GM18499 (cell line): ENCODE measurements around the gene OR10AD1.
A peak's percentile ranks its signal among the peaks of the same experiment; 100 is the strongest.
"Not testable (repeated sequence)": the region's sequence is repeated elsewhere in the genome, so short reads cannot be mapped to it uniquely, and the experiment has no call there.

Experiments used
- ATAC-seq: cut with Tn5 transposase; IDR thresholded peaks from one replicate; pipeline ENCODE4 v1.9.1; 2021; ENCODE audit warnings: moderate number of reproducible peaks; ENCODE audit not compliant: insufficient read depth, unreplicated experiment

The OR10AD1 gene, protein sequence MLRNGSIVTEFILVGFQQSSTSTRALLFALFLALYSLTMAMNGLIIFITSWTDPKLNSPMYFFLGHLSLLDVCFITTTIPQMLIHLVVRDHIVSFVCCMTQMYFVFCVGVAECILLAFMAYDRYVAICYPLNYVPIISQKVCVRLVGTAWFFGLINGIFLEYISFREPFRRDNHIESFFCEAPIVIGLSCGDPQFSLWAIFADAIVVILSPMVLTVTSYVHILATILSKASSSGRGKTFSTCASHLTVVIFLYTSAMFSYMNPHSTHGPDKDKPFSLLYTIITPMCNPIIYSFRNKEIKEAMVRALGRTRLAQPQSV

DNA sequence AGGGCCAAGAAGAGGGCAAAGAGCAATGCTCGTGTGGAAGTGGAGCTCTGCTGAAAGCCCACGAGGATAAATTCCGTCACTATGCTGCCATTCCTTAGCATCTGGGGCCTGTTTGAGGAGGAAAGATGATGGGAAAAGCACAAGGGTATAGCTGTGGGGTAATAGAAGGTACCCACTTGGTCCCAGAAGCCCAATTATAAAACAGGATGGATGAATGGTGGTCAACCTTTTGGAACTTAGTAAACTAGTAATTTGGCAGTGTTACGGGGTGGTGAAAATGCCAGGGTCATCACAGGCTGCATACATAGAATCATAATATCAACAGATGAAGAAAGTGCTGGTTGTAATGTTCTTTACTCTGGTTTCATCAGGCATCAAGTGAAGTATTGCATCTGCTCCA, at the start of gene OR10AD1:
TSS of gene OR10AD1 (minus strand) at position 101 of the 400 bp plus-strand sequence. CDS start at position 101, 0 bp downstream.
- ATAC-seq: no peak

DNA sequence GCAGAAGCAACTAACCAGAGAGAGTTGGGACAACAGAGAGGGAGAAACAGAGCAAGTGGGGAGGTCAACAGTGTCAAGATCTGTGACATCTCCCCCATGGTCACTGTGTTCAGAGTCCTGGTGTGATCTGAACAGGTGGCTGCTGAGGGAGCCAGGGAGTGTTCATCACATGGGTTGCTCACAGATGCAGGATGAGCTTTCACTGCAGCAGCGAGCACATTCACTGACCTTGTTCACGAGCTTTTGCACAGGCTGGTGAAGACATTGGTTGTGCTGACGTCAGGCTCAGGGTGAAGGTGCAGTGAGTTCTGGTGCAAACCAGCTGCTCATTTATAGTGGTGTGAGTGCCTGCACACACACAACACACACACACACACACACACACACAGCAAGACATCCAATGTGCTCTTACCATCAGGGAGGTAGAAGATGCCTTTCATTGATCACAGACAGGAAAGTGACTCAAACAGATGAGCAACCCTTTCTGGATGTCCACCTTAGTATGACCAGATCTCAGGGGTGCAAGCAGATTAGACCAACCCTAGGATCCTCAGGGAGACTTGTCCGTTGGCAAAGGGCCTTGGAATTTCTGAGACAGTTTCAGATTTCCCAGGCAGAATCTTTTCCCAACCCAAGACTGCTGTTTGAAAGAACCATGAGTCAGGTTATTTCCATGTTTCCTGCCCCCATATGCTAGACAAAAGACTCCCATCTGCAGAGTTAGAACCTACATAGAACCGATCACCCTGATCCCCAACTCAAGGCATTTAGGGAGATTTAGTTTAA, 44.3 kb upstream of the OR10AD1 start:
- no peak for ATAC-seq

DNA sequence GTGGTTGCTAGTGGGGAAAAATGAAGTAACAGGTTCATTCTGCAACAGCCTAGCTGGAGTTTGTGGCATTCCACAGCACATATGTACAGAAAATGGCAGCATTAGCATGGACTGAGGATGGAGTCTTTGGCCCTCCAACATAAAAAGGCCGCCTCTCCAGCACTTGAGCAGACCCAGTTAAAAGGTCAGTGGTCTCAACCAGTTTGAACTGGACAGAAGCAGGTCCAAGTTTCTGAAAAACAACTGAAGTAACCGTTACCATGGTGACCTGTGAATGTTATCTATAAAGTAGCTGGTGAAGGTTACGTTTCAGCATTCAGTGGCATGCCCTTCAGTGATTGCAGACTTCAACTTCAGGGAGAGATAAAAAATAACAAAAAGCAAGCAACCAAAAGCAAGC, 34.1 kb upstream of the OR10AD1 start:
- no peak for ATAC-seq

DNA sequence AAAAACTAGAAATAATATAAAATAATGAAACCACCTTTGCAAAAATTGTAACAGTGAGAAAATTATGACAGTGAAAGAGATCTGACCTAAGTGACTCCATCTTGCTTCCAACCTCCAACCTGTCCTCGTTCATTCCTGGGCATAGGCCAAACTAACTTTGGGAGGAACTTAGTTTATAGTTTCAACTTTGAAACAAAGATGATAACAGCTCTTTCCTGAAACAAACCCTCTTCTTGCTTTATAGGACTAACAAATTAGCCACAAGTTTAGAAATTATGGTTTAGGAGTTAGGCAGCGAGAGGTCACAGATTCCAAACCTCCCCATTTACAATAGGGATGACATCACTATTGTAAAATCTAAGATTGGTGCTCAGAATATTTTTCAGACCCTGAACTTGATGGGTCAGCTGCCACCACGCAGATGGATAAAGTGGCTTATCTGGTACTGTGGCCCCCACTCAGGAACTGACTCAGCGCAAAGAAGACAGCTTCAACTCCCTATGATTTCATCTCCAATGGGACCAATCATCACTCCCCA, 32.8 kb upstream of the OR10AD1 start:
- ATAC-seq: no peak

DNA sequence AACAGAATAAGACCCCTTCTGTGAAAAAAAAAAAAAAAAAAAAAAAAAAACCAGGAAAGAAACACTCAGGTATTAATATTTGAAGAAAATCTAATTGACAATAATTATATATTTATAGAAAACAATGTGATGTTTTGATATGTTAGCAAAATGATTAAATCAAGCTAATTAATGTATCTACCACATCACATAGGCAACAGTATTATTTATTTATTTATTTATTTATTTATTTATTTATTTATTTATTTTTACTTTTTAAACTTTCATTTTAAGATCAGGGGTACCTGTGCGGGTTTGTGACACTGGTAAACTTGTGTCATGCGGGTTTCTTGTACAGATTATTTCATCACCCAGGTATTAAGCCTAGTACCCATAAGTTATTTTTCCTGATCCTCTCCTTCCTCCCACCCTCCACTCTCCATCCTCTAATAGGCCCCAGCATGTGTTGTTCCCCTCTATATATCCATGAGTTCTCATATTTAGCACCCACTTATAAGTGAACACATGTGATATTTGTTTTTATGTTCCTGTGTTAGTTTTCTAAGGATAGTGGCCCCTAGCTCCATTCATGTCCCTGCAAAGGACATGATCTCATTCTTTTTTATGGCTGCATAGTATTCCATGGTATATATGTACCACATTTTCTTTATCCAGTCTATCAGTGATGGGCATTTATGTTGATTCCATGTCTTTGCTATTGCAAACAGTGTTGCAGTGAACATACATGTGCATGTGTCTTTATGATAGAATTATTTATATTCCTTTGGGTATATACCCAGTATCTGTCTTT, 28.3 kb upstream of the OR10AD1 start:
- ATAC-seq: not testable (repeated sequence)

DNA sequence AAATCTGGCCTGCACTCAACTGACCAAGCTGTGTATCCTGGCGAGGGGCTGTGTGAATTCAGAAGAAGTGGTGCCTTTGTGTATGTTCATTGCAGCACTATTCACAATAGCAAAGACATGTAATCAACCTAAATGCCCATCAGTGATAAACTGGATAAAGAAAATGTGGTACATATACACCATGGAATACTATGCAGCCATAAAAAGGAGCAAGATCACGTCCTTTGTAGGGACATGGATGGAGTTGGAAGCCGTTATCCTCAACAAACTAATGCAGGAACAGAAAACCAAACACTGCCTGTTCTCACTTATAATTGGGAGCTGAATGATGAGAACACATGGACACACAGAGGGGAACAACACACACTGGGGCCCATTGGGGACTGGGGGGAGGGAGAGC, 21.4 kb upstream of the OR10AD1 start:
- not testable (repeated sequence) for ATAC-seq

DNA sequence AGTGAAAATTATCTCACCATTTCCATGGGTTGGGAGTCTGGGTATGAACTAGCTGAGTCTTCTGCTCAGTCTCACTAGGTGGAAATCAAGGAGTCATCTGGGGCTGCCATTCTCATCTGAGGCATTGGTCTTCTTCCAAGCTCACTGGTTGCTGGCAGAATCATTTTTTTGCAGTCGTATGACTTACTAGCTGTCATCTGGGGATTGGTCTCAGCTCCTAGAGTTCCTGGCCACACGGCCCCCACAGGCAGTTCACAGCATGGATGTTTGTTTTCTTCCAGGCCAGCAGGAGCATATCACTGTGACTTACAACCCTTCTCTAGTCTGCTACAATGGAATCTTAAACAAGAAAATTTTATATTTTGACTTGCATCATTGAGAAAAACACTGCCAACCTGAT, 18.6 kb upstream of the OR10AD1 start:
- no peak for ATAC-seq

DNA sequence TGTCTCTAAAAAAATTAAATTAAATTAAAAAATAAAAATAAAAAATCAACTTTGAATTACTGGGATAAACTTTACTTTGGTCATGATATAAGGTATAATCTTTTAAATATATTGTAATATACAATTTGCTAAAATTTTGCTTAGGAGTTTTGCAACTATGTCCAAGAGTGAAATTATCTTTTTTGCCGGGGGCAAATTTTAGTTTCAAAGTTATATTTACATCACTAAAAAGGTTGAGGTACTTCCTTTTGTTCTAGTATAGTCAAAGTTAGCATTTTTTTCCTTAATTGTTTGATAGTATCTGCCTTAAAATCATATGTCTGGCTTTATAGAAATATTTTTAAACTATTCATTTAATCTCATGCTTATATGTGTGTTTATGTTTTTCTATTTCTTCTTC, 17.6 kb upstream of the OR10AD1 start:
- no peak for ATAC-seq

DNA sequence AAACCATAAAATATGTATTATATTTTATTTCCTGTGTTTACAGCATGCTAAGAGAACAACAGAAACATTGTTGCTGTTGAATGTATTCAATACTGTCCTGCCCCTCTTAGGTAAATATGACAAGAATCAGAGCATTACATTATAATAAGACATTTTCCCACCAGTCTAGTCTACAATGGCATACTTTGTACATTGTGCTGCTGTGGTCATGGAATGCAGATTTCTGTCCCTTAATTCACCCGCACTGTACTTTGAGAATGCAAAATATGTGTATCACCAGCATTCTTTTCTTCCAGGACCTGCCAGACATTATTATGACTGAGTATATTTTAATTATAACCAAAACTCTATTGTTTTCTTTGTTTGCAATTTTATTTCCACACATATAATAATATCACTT, 16.5 kb upstream of the OR10AD1 start:
- ATAC-seq: no peak

DNA sequence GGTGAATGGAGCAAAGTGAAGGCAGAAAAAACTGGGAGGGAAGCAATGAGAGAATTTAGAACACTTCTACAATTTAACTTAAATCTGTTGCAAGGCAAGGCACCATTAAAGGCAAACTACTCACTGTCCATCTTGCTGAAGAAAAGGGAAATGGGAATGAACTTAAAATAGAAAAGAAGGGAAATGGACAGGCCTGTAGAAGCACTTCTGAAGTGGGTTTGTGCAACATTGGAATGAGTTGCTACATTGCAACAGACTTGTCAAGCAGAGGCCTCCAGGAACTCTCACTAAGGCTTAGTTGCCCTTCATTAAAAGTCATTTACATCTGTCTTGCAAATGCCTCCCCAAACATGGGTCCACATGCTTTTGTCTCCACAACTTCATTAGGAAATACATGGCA, 13.7 kb upstream of the OR10AD1 start:
- no peak for ATAC-seq

DNA sequence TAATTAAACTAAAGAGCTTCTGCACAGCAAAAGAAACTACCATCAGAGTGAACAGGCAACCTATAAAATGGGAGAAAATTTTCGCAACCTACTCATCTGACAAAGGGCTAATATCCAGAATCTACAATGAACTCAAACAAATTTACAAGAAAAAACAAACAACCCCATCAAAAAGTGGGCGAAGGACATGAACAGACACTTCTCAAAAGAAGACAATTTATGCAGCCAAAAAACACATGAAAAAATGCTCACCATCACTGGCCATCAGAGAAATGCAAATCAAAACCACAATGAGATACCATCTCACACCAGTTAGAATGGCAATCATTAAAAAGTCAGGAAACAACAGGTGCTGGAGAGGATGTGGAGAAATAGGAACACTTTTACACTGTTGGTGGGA, 6.4 kb upstream of the OR10AD1 start:
- not testable (repeated sequence) for ATAC-seq

DNA sequence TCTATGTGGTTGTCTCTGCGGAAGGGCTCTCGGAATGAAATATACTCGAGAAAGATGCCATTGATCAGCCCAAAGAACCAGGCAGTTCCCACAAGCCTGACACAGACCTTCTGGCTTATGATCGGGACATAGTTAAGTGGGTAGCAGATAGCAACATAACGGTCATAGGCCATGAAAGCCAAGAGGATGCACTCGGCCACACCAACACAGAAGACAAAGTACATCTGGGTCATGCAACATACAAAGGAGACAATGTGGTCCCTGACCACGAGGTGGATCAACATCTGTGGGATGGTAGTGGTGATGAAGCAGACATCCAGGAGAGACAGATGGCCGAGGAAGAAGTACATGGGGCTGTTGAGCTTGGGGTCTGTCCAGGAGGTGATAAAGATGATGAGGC, 326 bp downstream of the OR10AD1 start:
- no peak for ATAC-seq

DNA sequence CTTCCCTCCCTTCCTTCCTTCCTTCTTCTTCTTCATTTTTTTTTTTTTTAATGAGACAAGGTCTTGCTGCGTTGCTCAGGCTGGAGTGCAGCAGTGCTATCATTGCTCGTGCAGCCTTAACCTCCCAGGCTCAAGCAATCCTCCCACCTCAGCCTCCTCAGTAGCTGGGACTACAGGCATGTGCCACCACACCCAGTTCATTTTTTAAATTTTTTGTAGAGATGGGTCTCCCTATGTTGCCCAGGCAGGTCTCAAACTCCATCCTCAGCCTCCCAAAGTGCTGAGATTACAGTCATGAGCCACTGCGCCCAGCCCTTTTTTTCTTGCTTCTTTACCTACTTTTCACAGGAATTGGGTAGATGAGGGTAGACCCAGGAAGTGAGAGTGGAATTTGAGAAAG, 1.6 kb downstream of the OR10AD1 start:
- ATAC-seq: no peak

DNA sequence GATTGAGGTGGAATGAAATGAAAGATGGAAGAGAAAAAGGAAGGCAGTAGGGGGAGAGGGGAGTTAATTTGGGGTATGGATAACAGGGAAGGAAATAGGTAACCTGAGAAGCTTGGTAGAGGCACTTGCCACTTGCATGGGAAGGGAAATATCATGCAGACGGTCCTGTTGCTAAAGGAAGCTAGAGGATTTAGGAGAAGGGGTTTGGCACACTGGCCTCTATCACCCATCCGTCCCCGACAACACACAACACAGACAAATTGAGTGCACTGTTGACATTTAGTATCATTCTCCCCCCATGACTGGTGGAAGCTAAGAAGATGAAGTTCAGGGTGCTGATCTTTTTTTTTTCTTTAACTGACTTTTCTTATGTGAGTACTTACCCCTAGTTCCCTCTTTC, 2.0 kb downstream of the OR10AD1 start:
- ATAC-seq: no peak

DNA sequence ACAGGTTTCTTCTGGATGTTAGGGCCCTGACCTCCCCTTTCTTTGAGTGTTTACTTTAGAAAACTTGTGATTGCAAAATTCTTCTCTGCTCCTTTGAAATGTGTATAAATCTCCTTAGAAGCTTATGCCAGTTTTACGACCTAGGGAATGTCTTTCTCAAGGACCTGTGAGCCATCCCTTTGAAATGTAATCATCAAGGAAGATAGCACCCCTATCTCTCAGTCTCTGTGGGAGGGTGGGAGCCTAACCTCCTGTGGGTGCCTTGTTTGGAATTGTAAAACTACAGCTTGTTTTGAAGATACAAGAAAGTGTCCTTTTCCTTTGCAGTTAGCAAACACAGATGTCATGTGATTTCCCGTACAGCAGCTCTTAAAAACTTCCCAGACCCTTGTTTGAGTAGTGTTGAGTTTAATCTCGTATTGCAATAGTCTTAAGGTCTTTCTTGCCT, 3.3 kb downstream of the OR10AD1 start:
- no peak for ATAC-seq

DNA sequence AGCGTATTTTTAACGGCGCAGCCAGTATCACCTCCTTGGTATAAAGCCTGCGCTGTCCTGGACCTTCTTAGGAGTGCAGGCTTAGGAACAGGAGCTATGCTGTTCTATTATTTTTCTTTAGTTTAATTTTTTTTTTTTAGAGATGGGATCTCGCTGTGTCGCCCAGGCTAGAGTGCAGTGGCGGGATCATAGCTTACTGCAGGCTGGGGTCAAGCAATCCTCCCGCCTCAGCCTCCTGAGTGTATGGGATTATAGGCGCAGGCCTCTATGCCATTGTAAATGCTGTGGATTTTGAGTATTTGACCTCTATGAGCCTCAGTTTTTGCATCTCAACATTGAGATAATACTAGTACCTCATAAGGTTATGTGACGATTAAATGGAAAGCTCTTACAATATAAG, 4.1 kb downstream of the OR10AD1 start:
- no peak for ATAC-seq

DNA sequence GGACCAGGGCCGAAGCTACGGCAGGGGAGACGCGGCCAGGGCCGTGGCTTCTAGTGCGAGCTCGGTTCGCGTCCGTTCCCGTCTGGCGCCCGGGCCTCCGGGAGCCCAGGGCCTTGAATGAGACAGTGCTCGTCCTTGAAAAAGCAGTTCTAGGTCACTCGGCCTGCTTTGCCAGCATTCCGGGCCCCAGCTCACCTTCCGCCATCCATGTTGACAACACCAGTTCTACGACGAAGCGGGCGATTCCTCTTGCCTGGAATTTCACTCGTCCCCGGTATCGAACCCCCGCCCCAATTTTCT, 4.5 kb downstream of the OR10AD1 start:
- no peak for ATAC-seq

DNA sequence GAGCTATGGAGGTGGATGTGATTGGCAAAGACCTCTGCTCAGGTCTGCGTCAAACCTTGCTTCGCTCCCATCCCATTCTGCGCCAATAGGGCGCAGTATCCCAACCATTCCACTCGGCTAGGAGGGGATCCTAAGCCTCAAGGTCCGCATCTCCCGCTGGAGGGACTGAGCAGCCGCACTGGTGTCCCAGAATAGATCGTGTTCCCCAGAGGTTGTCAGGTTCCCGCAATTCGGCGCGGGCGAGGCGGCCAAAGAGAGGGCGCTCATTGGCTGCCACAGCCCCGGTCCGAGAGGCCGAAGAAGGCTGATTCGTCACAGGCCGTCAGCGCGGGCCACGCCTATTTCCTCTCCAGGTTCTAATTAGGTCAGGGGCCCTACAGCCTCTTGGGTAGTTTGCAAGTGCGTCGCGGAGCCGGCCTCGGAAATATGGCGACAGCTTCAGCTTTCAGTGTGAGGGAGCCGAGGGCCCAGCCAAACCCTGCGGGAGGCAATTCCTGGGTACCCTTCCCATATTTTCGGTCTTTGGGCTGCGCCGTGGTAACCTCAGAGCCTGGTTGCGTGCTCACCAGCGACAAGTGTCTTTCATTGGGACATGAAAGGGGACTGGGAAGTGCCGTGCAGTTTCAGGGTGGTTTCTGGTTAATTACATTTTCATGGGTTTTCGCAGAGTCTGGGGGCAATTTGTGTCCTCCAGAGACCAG, 5.0 kb downstream of the OR10AD1 start:
- ATAC-seq: peak; percentile 97

DNA sequence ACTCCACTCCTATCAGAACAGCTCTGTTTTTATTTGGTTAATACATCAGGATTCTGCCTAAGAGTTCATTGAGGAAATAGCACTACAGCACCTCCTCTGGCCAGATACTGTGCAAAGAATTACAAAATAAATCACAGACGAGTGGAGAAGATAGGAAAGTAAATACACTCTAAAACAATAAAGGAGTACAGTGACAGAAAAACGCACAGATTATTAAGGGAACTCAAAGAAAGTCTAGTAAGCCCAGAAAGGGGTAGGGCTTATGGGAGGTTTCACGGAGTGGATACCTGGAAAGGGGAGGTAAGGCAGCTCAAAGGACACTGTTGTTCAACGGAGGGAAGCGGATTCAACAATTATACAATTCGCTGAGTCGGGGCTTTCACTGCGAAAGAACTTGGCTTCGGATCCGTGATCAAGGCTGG, 5.5 kb downstream of the OR10AD1 start:
- ATAC-seq: no peak

DNA sequence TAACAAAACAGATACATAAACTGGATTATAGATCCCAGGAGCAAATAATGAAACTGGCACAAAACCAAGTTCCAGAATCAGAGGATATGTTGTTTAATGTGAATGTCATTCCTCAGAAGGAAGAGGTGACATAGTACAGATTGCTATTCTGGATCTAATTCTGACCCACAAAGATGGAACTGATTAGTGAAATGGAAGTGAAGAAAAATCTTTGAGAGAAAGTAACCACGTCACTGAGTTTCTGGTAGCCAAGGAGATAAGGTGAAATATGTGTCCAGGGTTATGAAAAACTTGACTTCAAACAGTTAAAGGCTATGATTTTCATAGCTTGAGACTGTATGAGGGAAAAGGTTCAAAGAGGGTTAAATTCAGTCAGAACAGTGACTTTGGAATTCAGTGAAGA, 8.3 kb downstream of the OR10AD1 start:
- no peak for ATAC-seq
